Cardiac fibroblast (primary cell): Measurements from ENCODE around the gene TIMM13.
A peak's percentile ranks its signal among the peaks of the same experiment; 100 is the strongest.
"Not testable (repeated sequence)": the region's sequence is repeated elsewhere in the genome, so short reads cannot be mapped to it uniquely, and the experiment has no call there.

ENCODE experiments used
- DNase-seq, 2 donors: peaks; one replicate each; pipeline versions ENCODE4 v3.0.0 to v3.0.0-alpha.2; 2010; ENCODE audit warnings: low read depth in 2 of 2
- H3K4me3 ChIP-seq, 2 donors: replicated peaks in 1 of 2; 1 replicate in 1 of 2; 2 replicates in 1 of 2; pipeline ENCODE4 v1.5.1; 2011; ENCODE audit warnings: low read depth in 2 of 2, low read length in 2 of 2, mild to moderate bottlenecking in 2 of 2, moderate library complexity in 1 of 2
- CTCF ChIP-seq: IDR thresholded peaks from one replicate; pipeline ENCODE4 v1.5.1; 2011; ENCODE audit warnings: low read depth, mild to moderate bottlenecking, low read length, inconsistent platforms

Gene TIMM13

GRCh38 chr19:2460245-2460644 is 32.9 kb upstream of the TIMM13 start:
- DNase-seq, result no peak
- H3K4me3 ChIP-seq, result no peak overlapping the region
- no peak for TF ChIP-seq CTCF

- DNase-seq, H3K4me3 ChIP-seq: not testable (repeated sequence)
Measured at GRCh38 chr19:2458776-2459175, 31.4 kb upstream of the TIMM13 start.

- no peak for TF ChIP-seq CTCF
- H3K4me3 ChIP-seq, result no peak overlapping the region
- DNase-seq, result no peak
Measured at GRCh38 chr19:2458054-2458453, 30.7 kb upstream of the TIMM13 start.

- TF ChIP-seq CTCF, result no peak
- no peak for DNase-seq
- peak overlapping the region in 1 of 2 donors; percentile 26 for H3K4me3 ChIP-seq
Measured at GRCh38 chr19:2457394-2458037, 30.1 kb upstream of the TIMM13 start.

GRCh38 chr19:2455851-2456570 is 28.6 kb upstream of the TIMM13 start:
- TF ChIP-seq CTCF, result no peak
- peak in 1 of 2 donors; percentile 8 for DNase-seq
- H3K4me3 ChIP-seq, result peak overlapping the region; percentile 91

GRCh38 chr19:2454962-2455850 is 27.8 kb upstream of the TIMM13 start:
- H3K4me3 ChIP-seq, result peak overlapping the region; percentile 91
- no peak for DNase-seq
- TF ChIP-seq CTCF, result no peak
